HepG2 (cell line): ENCODE measurements around the gene PIK3R1. TPM values are rescaled to one million over a fixed set of nuclear protein-coding genes. Genes with fewer than 3 reads are reported as not detected.

ENCODE experiments used
- AGO1 ChIP-seq: fragments of 200-400 bp; formaldehyde crosslinking; IDR thresholded peaks from 2 replicates; pipeline ENCODE4 v1.6.1; 2017; ENCODE audit warnings: mild to moderate bottlenecking, low read depth, low read length, moderate library complexity; ENCODE audit not compliant: poor library complexity, severe bottlenecking
- BRD4 ChIP-seq: sonication (generic); formaldehyde crosslinking; IDR thresholded peaks from 2 replicates; pipeline ENCODE4 v1.4.0; 2020; ENCODE audit warnings: missing genetic modification reagents
- ELF1 ChIP-seq: sonication (generic); formaldehyde crosslinking; IDR thresholded peaks from 2 replicates; pipeline ENCODE4 v1.4.0; 2020; ENCODE audit warnings: missing genetic modification reagents
- GABPA ChIP-seq, 2 experiments: IDR thresholded peaks; 2 replicates each; pipeline ENCODE4 v1.6.1; 2011 to 2016; ENCODE audit warnings: low read depth in 2 of 2, low read length in 1 of 2, missing biosample characterization in 1 of 2, missing genetic modification characterization in 1 of 2
- HIVEP1 ChIP-seq: sonication (generic); formaldehyde crosslinking; IDR thresholded peaks from 2 replicates; pipeline ENCODE4 v1.4.0; 2020; ENCODE audit warnings: mild to moderate bottlenecking, missing genetic modification reagents
- HMGXB3 ChIP-seq: sonication (generic); formaldehyde crosslinking; IDR thresholded peaks from 2 replicates; pipeline ENCODE4 v1.4.0; 2020; ENCODE audit warnings: missing genetic modification reagents, borderline replicate concordance
- HOXA3 ChIP-seq: sonication (generic); formaldehyde crosslinking; IDR thresholded peaks from 2 replicates; pipeline ENCODE4 v1.5.0; 2020; ENCODE audit warnings: missing genetic modification reagents
- IRF9 ChIP-seq: sonication (generic); formaldehyde crosslinking; IDR thresholded peaks from 2 replicates; pipeline ENCODE4 v1.8.0; 2022; ENCODE audit warnings: missing genetic modification reagents, mild to moderate bottlenecking, borderline replicate concordance
- KMT2B ChIP-seq: IDR thresholded peaks from 2 replicates; pipeline ENCODE4 v1.6.1; 2016; ENCODE audit warnings: missing genetic modification reagents, missing compliant biosample characterization
- NONO ChIP-seq, 2 experiments: fragments of 450-650 bp in 1 of 2; sonication (generic) in 1 of 2; formaldehyde crosslinking in 1 of 2; IDR thresholded peaks in 1 of 2; conservative IDR thresholded peaks in 1 of 2; 2 replicates each; pipeline versions ENCODE4 v1.6.1 to v1.8.0; 2017 to 2022; ENCODE audit warnings: mild to moderate bottlenecking in 1 of 2, missing genetic modification reagents in 1 of 2, moderate library complexity in 1 of 2
- NR2F1 ChIP-seq, 2 experiments: fragments of 450-650 bp in 1 of 2; formaldehyde crosslinking in 1 of 2; IDR thresholded peaks; 2 replicates each; pipeline versions ENCODE4 v1.5.0 to v1.6.1; 2016 to 2020; ENCODE audit warnings: mild to moderate bottlenecking in 1 of 2, missing compliant biosample characterization in 1 of 2, missing genetic modification reagents in 1 of 2, moderate library complexity in 1 of 2
- PHF8 ChIP-seq: sonication (generic); formaldehyde crosslinking; IDR thresholded peaks from 2 replicates; pipeline ENCODE4 v1.5.0; 2020; ENCODE audit warnings: missing genetic modification reagents
- POGZ ChIP-seq: sonication (generic); formaldehyde crosslinking; IDR thresholded peaks from 2 replicates; pipeline ENCODE4 v1.4.0; 2020; ENCODE audit warnings: mild to moderate bottlenecking, missing genetic modification reagents
- SIN3A ChIP-seq: IDR thresholded peaks from 2 replicates; pipeline ENCODE4 v1.6.1; 2011; ENCODE audit warnings: low read depth, mild to moderate bottlenecking, control low read depth, low read length, borderline replicate concordance
- SNAPC2 ChIP-seq: sonication (generic); formaldehyde crosslinking; IDR thresholded peaks from 2 replicates; pipeline ENCODE4 v1.8.1; 2022; ENCODE audit warnings: mild to moderate bottlenecking, missing genetic modification reagents
- SOX13 ChIP-seq, 3 experiments: fragments of 450-650 bp in 1 of 3; sonication (generic) in 1 of 3; formaldehyde crosslinking in 1 of 3; IDR thresholded peaks in 2 of 3; conservative IDR thresholded peaks in 1 of 3; 2 replicates each; pipeline versions ENCODE4 v1.5.0 to v1.6.1; 2016 to 2020; ENCODE audit warnings: antibody characterized with exemption in 1 of 3, mild to moderate bottlenecking in 1 of 3, missing compliant biosample characterization in 1 of 3, missing genetic modification reagents in 1 of 3, moderate library complexity in 1 of 3
- STAG1 ChIP-seq: sonication (generic); formaldehyde crosslinking; IDR thresholded peaks from 2 replicates; pipeline ENCODE4 v1.4.0; 2020; ENCODE audit warnings: missing genetic modification reagents
- TBX2 ChIP-seq: sonication (generic); formaldehyde crosslinking; IDR thresholded peaks from 2 replicates; pipeline ENCODE4 v1.5.0; 2020; ENCODE audit warnings: missing genetic modification reagents, mild to moderate bottlenecking, borderline replicate concordance
- TGIF2 ChIP-seq: IDR thresholded peaks from 2 replicates; pipeline ENCODE4 v1.6.1; 2016; ENCODE audit warnings: control low read depth, missing compliant biosample characterization
- ZBTB7B ChIP-seq: sonication (generic); formaldehyde crosslinking; IDR thresholded peaks from 2 replicates; pipeline ENCODE4 v1.4.0; 2020; ENCODE audit warnings: missing genetic modification reagents
- ZFP36L1 ChIP-seq: sonication (generic); formaldehyde crosslinking; IDR thresholded peaks from 2 replicates; pipeline ENCODE4 v1.8.0; 2022; ENCODE audit warnings: mild to moderate bottlenecking, missing genetic modification reagents, moderate library complexity
- ZNF558 ChIP-seq: sonication (generic); formaldehyde crosslinking; IDR thresholded peaks from 2 replicates; pipeline ENCODE4 v1.9.0; 2022; ENCODE audit warnings: mild to moderate bottlenecking, missing genetic modification reagents, borderline replicate concordance
- ZNF776 ChIP-seq: sonication (generic); formaldehyde crosslinking; IDR thresholded peaks from 2 replicates; pipeline ENCODE4 v1.4.0; 2020; ENCODE audit warnings: mild to moderate bottlenecking, missing genetic modification reagents
- polyA plus RNA-seq, 8 experiments: library from polyadenylated mRNA; depleted of rRNA in 3 of 8; stranded (reverse) in 7 of 8; unstranded in 1 of 8; fragments of >200 nt; fragmentation: Illumina TruSeq in 4 of 8; extraction: Trizol in 4 of 8; gene quantifications; 2 replicates each; pipeline versions ENCODE4 v1.2.1 to v1.2.3, GENCODE V29; 2011 to 2016; ENCODE audit warnings: low read depth in 4 of 8, missing spikeins in 1 of 8, mixed read lengths in 1 of 8; ENCODE audit not compliant: insufficient read depth in 1 of 8
- total RNA-seq, 5 experiments: library from RNA; depleted of rRNA; stranded (reverse); fragments of >200 nt; fragmentation: Illumina TruSeq; extraction: Trizol; gene quantifications; 2 replicates each; pipeline ENCODE4 v1.2.3, GENCODE V29; 2016; ENCODE audit warnings: low read depth in 1 of 5

Gene PIK3R1
- total and polyA plus RNA-seq, 2 of the 13 experiments (the other 11 are each of a cell fraction or from before 2014, with no cell fraction given), result 8.4 to 21.3 TPM

- no peak for TF ChIP-seq NONO (IDR thresholded peaks at IDR 0.05)
- TF ChIP-seq NONO (CRISPR knock-in tag; conservative IDR thresholded peaks at IDR 0.05), result peak; percentile 43
- TF ChIP-seq TBX2, result 0 out of 2 replicates have a peak, but pooled peaks have one; percentile 15
- TF ChIP-seq SNAPC2 (CRISPR knock-in tag), result no peak
- 0 out of 2 replicates have a peak, but pooled peaks have one; percentile 16 for TF ChIP-seq HMGXB3 (CRISPR knock-in tag)
- no peak for TF ChIP-seq SOX13 (IDR thresholded peaks at IDR 0.05)
- no peak for TF ChIP-seq SOX13 (CRISPR knock-in tag; conservative IDR thresholded peaks at IDR 0.05 in 1 of 2, IDR thresholded peaks at IDR 0.05 in 1 of 2)
- TF ChIP-seq IRF9 (CRISPR knock-in tag), result 0 out of 2 replicates have a peak, but pooled peaks have one; percentile 16
- peak; percentile 41; the same call in 1 of the 2 replicates for TF ChIP-seq HOXA3 (CRISPR knock-in tag)
- peak; percentile 47 for TF ChIP-seq GABPA (IDR thresholded peaks at IDR 0.05; ENCODE audit: low read depth, low read length)
- TF ChIP-seq GABPA (CRISPR knock-in tag; IDR thresholded peaks at IDR 0.05; ENCODE audit: low read depth), result peak; percentile 68
- TF ChIP-seq ZFP36L1 (CRISPR knock-in tag), result 0 out of 2 replicates have a peak, but pooled peaks have one; percentile 6
- TF ChIP-seq STAG1 (CRISPR knock-in tag), result peak; percentile 11; the same call in 1 of the 2 replicates
- TF ChIP-seq ELF1 (CRISPR knock-in tag), result peak; percentile 84
- 0 out of 2 replicates have a peak, but pooled peaks have one; percentile 21 for TF ChIP-seq TGIF2 (CRISPR knock-in tag)
- peak; percentile 61 for TF ChIP-seq HIVEP1 (CRISPR knock-in tag)
- peak; percentile 47; the same call in 1 of the 2 replicates for TF ChIP-seq BRD4 (CRISPR knock-in tag)
- peak; percentile 73; the same call in 1 of the 2 replicates for TF ChIP-seq ZNF558 (CRISPR knock-in tag)
- peak; percentile 53; the same call in 1 of the 2 replicates for TF ChIP-seq POGZ (CRISPR knock-in tag)
- TF ChIP-seq SIN3A, result peak; percentile 9; the same call in 1 of the 2 replicates
- 0 out of 2 replicates have a peak, but pooled peaks have one; percentile 18 for TF ChIP-seq KMT2B (CRISPR knock-in tag)
- TF ChIP-seq NR2F1 (CRISPR knock-in tag; IDR thresholded peaks at IDR 0.05), result no peak
- TF ChIP-seq AGO1, result peak; percentile 25
- TF ChIP-seq ZNF776, result 0 out of 2 replicates have a peak, but pooled peaks have one; percentile 50
- peak; percentile 73 for TF ChIP-seq PHF8 (CRISPR knock-in tag)
- TF ChIP-seq ZBTB7B (CRISPR knock-in tag), result peak; percentile 56; the same call in 1 of the 2 replicates
These were observed 890 bp downstream of the PIK3R1 start (continued) for GRCh38 chr5:68216245-68217046.
